A673 (cell line): ENCODE results near the gene CEACAM19. TPM values are rescaled to one million over a fixed set of nuclear protein-coding genes. Genes with fewer than 3 reads are reported as not detected.

ENCODE experiments used
- BruUV-seq: library from RNA; stranded (reverse); fragments of 400-500 nt; replicated peaks from 2 replicates; lab custom pipeline; 2021; lab: Mats Ljungman, UMichigan
- CTCF ChIA-PET: fragments of 300-600 bp; sonication (Branson Sonifier 250); formaldehyde crosslinking; loops from one replicate; lab custom pipeline; 2022; ENCODE audit warnings: antibody characterized with exemption; lab: Charles Lee
- POLR2A ChIA-PET: fragments of 300-600 bp; sonication (Branson Sonifier 250); formaldehyde crosslinking; loops from one replicate; lab custom pipeline; 2022; ENCODE audit warnings: antibody characterized with exemption; ENCODE audit not compliant: low non-redundant PET; lab: Charles Lee
- DNase-seq: peaks from one replicate; pipeline ENCODE4 v3.0.0-alpha.2; 2015; ENCODE audit warnings: low spot score
- H3K27ac ChIP-seq: fragments of 200-600 bp; sonication (generic); 2 replicates; pipeline ENCODE4 v1.5.1; 2016; ENCODE audit warnings: mixed run types, low read depth, mild to moderate bottlenecking, mixed read lengths, antibody characterized with exemption, low read length; ENCODE audit not compliant: poor library complexity, severe bottlenecking
- H3K27me3 ChIP-seq: fragments of 200-600 bp; sonication (generic); replicated peaks from 2 replicates; pipeline ENCODE4 v1.6.1; 2017; ENCODE audit warnings: mixed run types, low read depth, mild to moderate bottlenecking, mixed read lengths, antibody characterized with exemption, low read length; ENCODE audit not compliant: insufficient read depth, poor library complexity
- H3K36me3 ChIP-seq: fragments of 200-600 bp; sonication (generic); 2 replicates; pipeline ENCODE4 v1.6.1; 2016; ENCODE audit warnings: mixed run types, mild to moderate bottlenecking, mixed read lengths, antibody characterized with exemption, low read length; ENCODE audit not compliant: insufficient read depth, poor library complexity, severe bottlenecking
- H3K4me1 ChIP-seq: fragments of 200-600 bp; sonication (generic); 2 replicates; pipeline ENCODE4 v1.6.1; 2017; ENCODE audit warnings: mixed run types, mild to moderate bottlenecking, mixed read lengths, antibody characterized with exemption, low read length; ENCODE audit not compliant: insufficient read depth, poor library complexity, severe bottlenecking
- H3K4me3 ChIP-seq: fragments of 200-600 bp; sonication (generic); 2 replicates; pipeline ENCODE4 v1.5.1; 2016; ENCODE audit warnings: low read depth, mixed run types, mild to moderate bottlenecking, mixed read lengths, low read length; ENCODE audit not compliant: poor library complexity, severe bottlenecking
- H3K9me3 ChIP-seq: fragments of 200-600 bp; sonication (generic); 2 replicates; pipeline ENCODE4 v1.6.1; 2016; ENCODE audit warnings: mixed run types, low read depth, mild to moderate bottlenecking, mixed read lengths, antibody characterized with exemption, low read length; ENCODE audit not compliant: poor library complexity, severe bottlenecking
- CTCF ChIP-seq: fragments of 300-800, 200-600 bp; sonication (generic); conservative IDR thresholded peaks from 2 replicates; pipeline ENCODE4 v1.5.1; 2017; ENCODE audit warnings: low read depth, mild to moderate bottlenecking, antibody characterized with exemption, low read length, moderate library complexity, mixed read lengths
- EZH2 ChIP-seq: fragments of 200-600 bp; sonication (generic); IDR thresholded peaks from 2 replicates; pipeline ENCODE4 v1.6.1; 2017; ENCODE audit warnings: borderline replicate concordance, low read depth, mild to moderate bottlenecking, mixed read lengths, antibody characterized with exemption, low read length; ENCODE audit not compliant: poor library complexity, severe bottlenecking
- intact Hi-C: fragments of 100-400 bp; cut with micrococcal nuclease; formaldehyde crosslinking; loops from one replicate; pipeline ENCODE4 v1.10.0; 2022; ENCODE audit not compliant: unreplicated experiment
- total RNA-seq: library from RNA; stranded (reverse); gene quantifications from 2 replicates; pipeline ENCODE4 v1.2.3, GENCODE V29; 2021

The CEACAM19 gene
- total RNA-seq, 1 experiment from 2014 or later: 2.5 TPM

- no TSS peak for BruUV-seq
- Histone ChIP-seq H3K27ac (no peak overlapping the region), H3K4me3 (no peak overlapping the region), H3K9me3 (no peaks in the 10 kb centered on the region), H3K27me3 (no peaks in the 10 kb centered on the region), H3K36me3 (no peaks in the 10 kb centered on the region), H3K4me1 (no peaks in the 10 kb centered on the region)
- intact Hi-C loops: no loop called here
- ChIA-PET CTCF (no interaction called here), POLR2A (no interaction called here)
- no peak for DNase-seq
- TF ChIP-seq CTCF (no peak), EZH2 (no peak)
Observed at GRCh38 chr19:44640518-44640917, 30.8 kb upstream of the CEACAM19 start.

- intact Hi-C loops: no loop called here
- H3K4me1 ChIP-seq: no peaks in the 10 kb centered on the region
- TF ChIP-seq EZH2: no peak
- TF ChIP-seq CTCF: no peak
- H3K9me3 ChIP-seq: no peaks in the 10 kb centered on the region
- H3K4me3 ChIP-seq: no peak overlapping the region
- H3K27ac ChIP-seq: no peak overlapping the region
- no TSS peak for BruUV-seq
- DNase-seq: no peak
- ChIA-PET POLR2A (no interaction called here), CTCF (no interaction called here)
- H3K36me3 ChIP-seq: no peaks in the 10 kb centered on the region
- no peaks in the 10 kb centered on the region for H3K27me3 ChIP-seq
Observed at GRCh38 chr19:44641501-44642265, 29.6 kb upstream of the CEACAM19 start.

- POLR2A ChIA-PET: no interaction called here
- H3K27me3 ChIP-seq: no peaks in the 10 kb centered on the region
- no peak for TF ChIP-seq EZH2
- TF ChIP-seq CTCF: no peak
- no peaks in the 10 kb centered on the region for H3K36me3 ChIP-seq
- CTCF ChIA-PET: no interaction called here
- DNase-seq: no peak
- no peak overlapping the region for H3K27ac ChIP-seq
- BruUV-seq: no TSS peak
- H3K4me3 ChIP-seq: no peak overlapping the region
- no peaks in the 10 kb centered on the region for H3K4me1 ChIP-seq
- H3K9me3 ChIP-seq: no peaks in the 10 kb centered on the region
- intact Hi-C loops: no loop called here
Observed at GRCh38 chr19:44642377-44642776, 28.9 kb upstream of the CEACAM19 start.
